ENCODE data around the gene AXIN1. TPM values are rescaled to one million over a fixed set of nuclear protein-coding genes. Genes with fewer than 3 reads are reported as not detected.

AXIN1 gene
- total and polyA plus RNA-seq, 9 of the 15 experiments (the other 6 are each of a cell fraction or from before 2014, with no cell fraction given), result 0.42 to 58.0 (median 25.9) TPM

GRCh38 chr16:311725-312124 is 40.8 kb downstream of the AXIN1 start:
- intact Hi-C loops (cut with micrococcal nuclease), result no loop called here
- no peak for TF ChIP-seq LCOR (CRISPR knock-in tag; IDR thresholded peaks at IDR 0.05)
- no peak for TF ChIP-seq ZNF12 (CRISPR knock-in tag; IDR thresholded peaks at IDR 0.05)
- no peak for TF ChIP-seq TCF3 (CRISPR knock-in tag; IDR thresholded peaks at IDR 0.05)
- TF ChIP-seq ZNF140 (CRISPR knock-in tag; IDR thresholded peaks at IDR 0.05), result no peak
- TF ChIP-seq PCBP1 (IDR thresholded peaks at IDR 0.05; ENCODE audit: low read depth, low read length, poor library complexity, severe bottlenecking), result no peak
- no peak for TF ChIP-seq ZNF23 (CRISPR knock-in tag; IDR thresholded peaks at IDR 0.05)
- no peak for TF ChIP-seq NCOA4 (IDR thresholded peaks at IDR 0.05; ENCODE audit: partially characterized antibody)
- TF ChIP-seq HMG20B (CRISPR knock-in tag; IDR thresholded peaks at IDR 0.05), result no peak
- no peak for TF ChIP-seq ZC3H4 (CRISPR knock-in tag; IDR thresholded peaks at IDR 0.05; ENCODE audit: borderline replicate concordance)
- TF ChIP-seq ZC3H8 (IDR thresholded peaks at IDR 0.05), result no peak
- TF ChIP-seq TFAP4 (CRISPR knock-in tag; IDR thresholded peaks at IDR 0.05; ENCODE audit: borderline replicate concordance), result no peak
- no peak for TF ChIP-seq CXXC5 (CRISPR knock-in tag; IDR thresholded peaks at IDR 0.05)
- TF ChIP-seq ZNF354B (CRISPR knock-in tag; IDR thresholded peaks at IDR 0.05), result no peak
- no peak for TF ChIP-seq HINFP (tag; conservative IDR thresholded peaks at IDR 0.05; ENCODE audit: low read depth)
- TF ChIP-seq TAF9B (IDR thresholded peaks at IDR 0.05; ENCODE audit: partially characterized antibody), result no peak
- no peak for TF ChIP-seq FOXO4 (CRISPR knock-in tag; IDR thresholded peaks at IDR 0.05)
- TF ChIP-seq CBFA2T3 (IDR thresholded peaks at IDR 0.05), result no peak
- ATAC-seq (no peak), FAIRE-seq (no peak), DNase-seq (ENCODE audit: extremely low read depth in 1 of 4, low spot score in 3 of 4) (no peak)
- Histone ChIP-seq H3K79me2 (ENCODE audit: control insufficient read depth, insufficient read depth, low read length) (peaks cover 48% of the 10 kb centered on the region), H3K9me1 (ENCODE audit: control insufficient read depth, insufficient read depth, low read length) (no peaks in the 10 kb centered on the region), H2AFZ (ENCODE audit: low read depth, low read length) (no peak overlapping the region), H3K27me3 (ENCODE audit: control insufficient read depth in 2 of 2, insufficient read depth in 2 of 2, low read length in 2 of 2) (no peaks in the 10 kb centered on the region), H3K4me3 (no peak overlapping the region), H3K9ac (ENCODE audit: insufficient read depth in 1 of 2, low read depth in 2 of 2, low read length in 2 of 2) (no peak overlapping the region), H3K4me2 (ENCODE audit: insufficient read depth, low read length) (no peak overlapping the region), H3K36me3 (ENCODE audit: control insufficient read depth, insufficient read depth, low read length) (peaks cover 71% of the 10 kb centered on the region; the same call in 2 of the 3 replicates), H3K27ac (ENCODE audit: extremely low read depth, low read depth, low read length) (no peak overlapping the region), H4K20me1 (replicated peaks; ENCODE audit: control insufficient read depth, insufficient read depth, low read length) (peaks cover 13% of the 10 kb centered on the region; the same call in 1 of the 2 replicates), H3K4me1 (replicated peaks in 1 of 2; ENCODE audit: control insufficient read depth in 2 of 2, insufficient read depth in 2 of 2, low read length in 2 of 2) (peaks cover 0 to 17% of the 10 kb centered on the region in 2 experiments; a peak in 2 of 5 replicates), H3K9me3 (replicated peaks; ENCODE audit: control insufficient read depth, insufficient read depth, low read depth, low read length) (no peaks in the 10 kb centered on the region)
- CTCF ChIA-PET (ENCODE audit: low intra/inter-chr PET ratio), result no interaction called here
- in situ Hi-C loops (cut with MboI), result no loop called here
- no TSS peak for BruUV-seq (replicated peaks)
- WGBS (ENCODE audit: insufficient coverage, low coverage, missing lambda C conversion rate), result 93% methylated on average over 12 of the region's 15 CpGs
- POLR2A ChIA-PET, result interaction anchor here (1.0 kb wide), 1 partner anchor 17 kb away, joined by 4 read pairs; no protein-coding TSS in a partner anchor

Data from K562 (cell line).